Measurements from ENCODE around the gene ASCL3. TPM values are rescaled to one million over a fixed set of nuclear protein-coding genes. Genes with fewer than 3 reads are reported as not detected.
A peak's percentile ranks its signal among the peaks of the same experiment; 100 is the strongest.

Gene ASCL3
- total and polyA plus RNA-seq, 2 of the 8 experiments (the other 6 are each of a cell fraction or from before 2014, with no cell fraction given) = not detected

DNA sequence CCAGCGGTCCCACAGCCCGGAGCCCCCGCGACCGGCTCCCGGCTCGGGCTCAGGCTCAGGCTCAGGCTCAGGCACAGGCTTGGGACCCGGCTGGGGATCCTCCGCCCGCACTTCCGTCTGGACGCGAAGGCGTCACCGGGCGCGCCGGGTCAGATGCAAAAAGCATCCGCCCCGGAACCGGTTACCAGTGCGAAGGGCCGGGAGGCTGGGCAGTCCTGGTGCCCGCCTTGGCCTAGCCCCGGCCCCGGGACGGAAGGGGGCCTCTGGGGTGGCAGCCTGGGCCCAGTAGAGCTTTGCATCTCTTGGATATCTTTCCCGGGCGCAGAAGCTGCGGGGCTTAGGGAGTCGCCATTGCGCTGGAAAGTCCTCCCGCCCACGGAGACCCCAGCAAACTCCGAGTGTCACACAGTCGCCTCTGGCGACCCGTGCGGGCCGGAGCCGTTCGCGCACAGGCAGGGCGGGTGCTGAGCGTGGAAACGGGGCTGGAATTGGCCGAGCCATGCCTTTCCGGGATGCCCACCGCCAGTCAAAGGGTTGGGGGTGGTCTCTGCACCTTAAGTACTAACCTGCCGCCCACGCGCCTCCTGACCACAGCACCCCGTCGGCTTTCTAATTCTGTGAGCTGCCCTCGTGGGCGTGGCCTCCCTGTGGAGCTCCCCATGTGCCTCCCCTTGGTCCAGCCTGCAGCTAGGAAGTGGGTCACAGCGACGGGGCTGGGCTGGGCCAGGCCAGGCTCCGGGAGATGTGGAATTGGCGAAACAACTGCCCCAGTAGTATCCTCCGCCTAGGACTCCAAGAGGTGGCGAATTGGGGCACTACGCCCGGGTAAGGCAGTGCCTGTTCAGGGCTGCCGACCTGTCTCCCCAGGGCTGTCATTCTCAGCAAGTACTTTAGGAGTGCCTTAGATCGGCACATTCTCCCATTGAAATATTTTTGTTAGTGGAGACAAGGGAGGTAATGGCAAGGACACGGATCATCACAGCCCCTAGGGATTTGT lies 21.8 kb upstream of the ASCL3 start, which contains the start of gene TMEM9B (continued):
- TF ChIP-seq SIX5 (IDR thresholded peaks at IDR 0.05; ENCODE audit: low read depth, low read length) = no peak
- TF ChIP-seq GTF2F1 (IDR thresholded peaks at IDR 0.05; ENCODE audit: borderline replicate concordance, low read depth, low read length) = peak; percentile 25; the same call in 1 of the 2 replicates
- TF ChIP-seq CBX8 (IDR thresholded peaks at IDR 0.05; ENCODE audit: borderline replicate concordance, low read depth, low read length) = no peak
- TF ChIP-seq BCL11A (IDR thresholded peaks at IDR 0.05; ENCODE audit: low read depth in 2 of 2, low read length in 2 of 2) = no peak
- TF ChIP-seq SAP30 (IDR thresholded peaks at IDR 0.05; ENCODE audit: insufficient read depth, insufficient replicate concordance, low read length) = peak; percentile 81
- TF ChIP-seq, protein P1, sequence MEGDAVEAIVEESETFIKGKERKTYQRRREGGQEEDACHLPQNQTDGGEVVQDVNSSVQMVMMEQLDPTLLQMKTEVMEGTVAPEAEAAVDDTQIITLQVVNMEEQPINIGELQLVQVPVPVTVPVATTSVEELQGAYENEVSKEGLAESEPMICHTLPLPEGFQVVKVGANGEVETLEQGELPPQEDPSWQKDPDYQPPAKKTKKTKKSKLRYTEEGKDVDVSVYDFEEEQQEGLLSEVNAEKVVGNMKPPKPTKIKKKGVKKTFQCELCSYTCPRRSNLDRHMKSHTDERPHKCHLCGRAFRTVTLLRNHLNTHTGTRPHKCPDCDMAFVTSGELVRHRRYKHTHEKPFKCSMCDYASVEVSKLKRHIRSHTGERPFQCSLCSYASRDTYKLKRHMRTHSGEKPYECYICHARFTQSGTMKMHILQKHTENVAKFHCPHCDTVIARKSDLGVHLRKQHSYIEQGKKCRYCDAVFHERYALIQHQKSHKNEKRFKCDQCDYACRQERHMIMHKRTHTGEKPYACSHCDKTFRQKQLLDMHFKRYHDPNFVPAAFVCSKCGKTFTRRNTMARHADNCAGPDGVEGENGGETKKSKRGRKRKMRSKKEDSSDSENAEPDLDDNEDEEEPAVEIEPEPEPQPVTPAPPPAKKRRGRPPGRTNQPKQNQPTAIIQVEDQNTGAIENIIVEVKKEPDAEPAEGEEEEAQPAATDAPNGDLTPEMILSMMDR (IDR thresholded peaks at IDR 0.05; ENCODE audit: control extremely low read depth in 1 of 3, insufficient read depth in 1 of 3, low read depth in 1 of 3, low read length in 3 of 3) = no peak
- no peak for TF ChIP-seq EP300 (IDR thresholded peaks at IDR 0.05; ENCODE audit: borderline replicate concordance in 1 of 2, low read depth in 2 of 2, low read length in 2 of 2)
- no peak for TF ChIP-seq MAFK (IDR thresholded peaks at IDR 0.05; ENCODE audit: low read depth, low read length)
- TF ChIP-seq TAF7 (optimal IDR thresholded peaks at IDR 0.05; ENCODE audit: borderline replicate concordance, low read depth, low read length) = peak; percentile 66
- no peak for TF ChIP-seq POU5F1 (IDR thresholded peaks at IDR 0.05; ENCODE audit: low read depth, low read length)
- peak; percentile 97 for TF ChIP-seq CREB1 (IDR thresholded peaks at IDR 0.05)
- TF ChIP-seq RNF2 (IDR thresholded peaks at IDR 0.05; ENCODE audit: borderline replicate concordance, low read depth, low read length, missing control alignments, poor library complexity, severe bottlenecking) = no peak
- TF ChIP-seq SP1 (IDR thresholded peaks at IDR 0.05; ENCODE audit: low read depth, low read length) = 0 out of 2 replicates have a peak, but pooled peaks have one; percentile 8
- peak; percentile 35 for TF ChIP-seq CTBP2 (IDR thresholded peaks at IDR 0.05; ENCODE audit: borderline replicate concordance, insufficient read depth, insufficient read length, low read length)
- TF ChIP-seq CHD1 (IDR thresholded peaks at IDR 0.05; ENCODE audit: low read depth, low read length) = no peak
- peak; percentile 99 for TF ChIP-seq EGR1 (IDR thresholded peaks at IDR 0.05; ENCODE audit: borderline replicate concordance, low read depth, low read length)
- TF ChIP-seq, protein P2, sequence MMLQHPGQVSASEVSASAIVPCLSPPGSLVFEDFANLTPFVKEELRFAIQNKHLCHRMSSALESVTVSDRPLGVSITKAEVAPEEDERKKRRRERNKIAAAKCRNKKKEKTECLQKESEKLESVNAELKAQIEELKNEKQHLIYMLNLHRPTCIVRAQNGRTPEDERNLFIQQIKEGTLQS (IDR thresholded peaks at IDR 0.05; ENCODE audit: insufficient read depth, low read depth, low read length) = peak; percentile 54; the same call in 1 of the 2 replicates
- TF ChIP-seq CHD2 (IDR thresholded peaks at IDR 0.05; ENCODE audit: low read length) = peak; percentile 20; the same call in 1 of the 2 replicates

Data from H1 (cell line).